Keratinocyte (primary cell): ENCODE data around the gene RBFOX2. TPM values are rescaled to one million over a fixed set of nuclear protein-coding genes. Genes with fewer than 3 reads are reported as not detected.

Source experiments
- DNase-seq: peaks from one replicate; pipeline ENCODE4 v3.0.0-alpha.2; 2011; ENCODE audit warnings: low read depth, missing footprints, low spot score
- FAIRE-seq: peaks from 2 replicates; lab custom pipeline; 2011; peaks lifted over from hg19 to GRCh38; lab: Jason Lieb, UNC
- H2AFZ ChIP-seq: 2 replicates; pipeline ENCODE4 v1.6.0; 2012; ENCODE audit warnings: low read length, control low read depth, inconsistent platforms; ENCODE audit not compliant: control insufficient read depth
- H3K27ac ChIP-seq: 2 replicates; pipeline ENCODE4 v1.5.1; 2011; ENCODE audit warnings: low read length; ENCODE audit not compliant: control insufficient read depth, insufficient read depth
- H3K27me3 ChIP-seq: 3 replicates; pipeline ENCODE4 v1.6.0; 2011; ENCODE audit warnings: low read length; ENCODE audit not compliant: control insufficient read depth, insufficient read depth; ENCODE audit errors: extremely low read depth
- H3K36me3 ChIP-seq, 2 experiments: 2 replicates in 1 of 2; 3 replicates in 1 of 2; pipeline ENCODE4 v1.5.1; 2011; ENCODE audit warnings: low read length in 2 of 2, mild to moderate bottlenecking in 1 of 2; ENCODE audit not compliant: control insufficient read depth in 2 of 2, insufficient read depth in 2 of 2; ENCODE audit errors: extremely low read depth in 1 of 2
- H3K4me1 ChIP-seq: 3 replicates; pipeline ENCODE4 v1.5.1; 2011; ENCODE audit warnings: low read length; ENCODE audit not compliant: control insufficient read depth, insufficient read depth; ENCODE audit errors: extremely low read depth
- H3K4me2 ChIP-seq: 3 replicates; pipeline ENCODE4 v1.6.0; 2011; ENCODE audit warnings: low read depth, low read length; ENCODE audit not compliant: control insufficient read depth, insufficient read depth; ENCODE audit errors: extremely low read depth
- H3K4me3 ChIP-seq, 3 experiments: fragments of 200-600 bp in 1 of 3; sonication (generic) in 1 of 3; 2 replicates in 2 of 3; 3 replicates in 1 of 3; pipeline ENCODE4 v1.5.1; 2011 to 2016; ENCODE audit warnings: low read length in 3 of 3, mild to moderate bottlenecking in 3 of 3, control low read depth in 2 of 3, inconsistent platforms in 1 of 3, low read depth in 1 of 3, mixed read lengths in 1 of 3, mixed run types in 1 of 3, moderate library complexity in 1 of 3; ENCODE audit not compliant: control insufficient read depth in 2 of 3, insufficient read depth in 2 of 3; ENCODE audit errors: extremely low read depth in 1 of 3
- H3K79me2 ChIP-seq: 2 replicates; pipeline ENCODE4 v1.6.0; 2012; ENCODE audit warnings: low read length; ENCODE audit not compliant: control insufficient read depth, insufficient read depth
- H3K9ac ChIP-seq: 3 replicates; pipeline ENCODE4 v1.6.0; 2011; ENCODE audit warnings: low read length; ENCODE audit not compliant: control insufficient read depth, insufficient read depth; ENCODE audit errors: extremely low read depth
- H3K9me1 ChIP-seq: 3 replicates; pipeline ENCODE4 v1.6.0; 2011; ENCODE audit warnings: low read length; ENCODE audit not compliant: control insufficient read depth, insufficient read depth; ENCODE audit errors: extremely low read depth
- H3K9me3 ChIP-seq: 2 replicates; pipeline ENCODE4 v1.5.1; 2012; ENCODE audit warnings: low read depth, low read length; ENCODE audit not compliant: control insufficient read depth
- H4K20me1 ChIP-seq: 3 replicates; pipeline ENCODE4 v1.6.0; 2011; ENCODE audit warnings: low read length; ENCODE audit not compliant: control insufficient read depth, insufficient read depth; ENCODE audit errors: extremely low read depth
- EZH2 ChIP-seq: IDR thresholded peaks from one replicate; pipeline ENCODE4 v1.6.1; 2012; ENCODE audit warnings: inconsistent platforms, mild to moderate bottlenecking, low read length, moderate library complexity
- dilution Hi-C: fragments of 300-500 bp; cut with MboI; formaldehyde crosslinking; loops from one replicate; pipeline ENCODE4 v1.7.0; 2020; ENCODE audit warnings: low sequenced_read_pairs; ENCODE audit not compliant: extremely low pct_ligation_motif_present
- polyA plus RNA-seq, 5 experiments: library from polyadenylated mRNA; depleted of rRNA in 3 of 5; stranded (reverse) in 3 of 5; stranded (forward) in 1 of 5; unstranded in 1 of 5; fragments of >200 nt; gene quantifications; 1 replicate in 1 of 5; 2 replicates in 3 of 5; 3 replicates in 1 of 5; pipeline versions ENCODE4 v1.2.1 to v1.2.3, GENCODE V29; 2011 to 2012; ENCODE audit warnings: missing spikeins in 2 of 5, low read depth in 1 of 5, low replicate concordance in 1 of 5
- TF ChIP-seq, protein P1 (sequence below), 3 experiments: IDR thresholded peaks in 1 of 3; conservative IDR thresholded peaks in 1 of 3; optimal IDR thresholded peaks in 1 of 3; 2 replicates in 2 of 3; 3 replicates in 1 of 3; pipeline versions ENCODE3 to v1.5.1; 2011; ENCODE audit warnings: low read length in 3 of 3, mild to moderate bottlenecking in 3 of 3, moderate library complexity in 2 of 3, control low read depth in 1 of 3, inconsistent platforms in 1 of 3; ENCODE audit not compliant: insufficient read depth in 2 of 3; ENCODE audit errors: extremely low read depth in 1 of 3

RBFOX2 gene
- polyA plus RNA-seq, 1 donor (not counting 4 experiments of a cell fraction or from before 2014, with no cell fraction given), result 118 TPM

DNA sequence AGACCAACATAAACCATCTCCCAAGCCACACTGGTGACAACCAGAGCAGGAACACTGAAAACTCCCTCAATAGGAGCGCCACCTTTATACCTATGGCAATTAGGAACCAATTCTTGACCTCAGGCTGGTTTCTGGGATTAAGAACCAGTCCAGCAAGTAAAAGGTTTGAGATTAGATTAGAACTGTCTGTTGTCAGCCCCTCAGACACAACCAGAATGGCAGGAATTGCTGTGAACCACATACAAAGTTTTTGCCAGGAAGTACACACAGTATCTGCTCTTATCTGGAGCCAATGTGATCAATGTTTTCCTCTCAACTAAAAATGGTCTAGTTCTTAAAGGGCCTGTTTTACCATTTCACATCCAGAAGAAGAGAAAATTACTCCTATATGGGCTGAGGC lies 55.2 kb downstream of the RBFOX2 start:
- TF ChIP-seq, protein P1, sequence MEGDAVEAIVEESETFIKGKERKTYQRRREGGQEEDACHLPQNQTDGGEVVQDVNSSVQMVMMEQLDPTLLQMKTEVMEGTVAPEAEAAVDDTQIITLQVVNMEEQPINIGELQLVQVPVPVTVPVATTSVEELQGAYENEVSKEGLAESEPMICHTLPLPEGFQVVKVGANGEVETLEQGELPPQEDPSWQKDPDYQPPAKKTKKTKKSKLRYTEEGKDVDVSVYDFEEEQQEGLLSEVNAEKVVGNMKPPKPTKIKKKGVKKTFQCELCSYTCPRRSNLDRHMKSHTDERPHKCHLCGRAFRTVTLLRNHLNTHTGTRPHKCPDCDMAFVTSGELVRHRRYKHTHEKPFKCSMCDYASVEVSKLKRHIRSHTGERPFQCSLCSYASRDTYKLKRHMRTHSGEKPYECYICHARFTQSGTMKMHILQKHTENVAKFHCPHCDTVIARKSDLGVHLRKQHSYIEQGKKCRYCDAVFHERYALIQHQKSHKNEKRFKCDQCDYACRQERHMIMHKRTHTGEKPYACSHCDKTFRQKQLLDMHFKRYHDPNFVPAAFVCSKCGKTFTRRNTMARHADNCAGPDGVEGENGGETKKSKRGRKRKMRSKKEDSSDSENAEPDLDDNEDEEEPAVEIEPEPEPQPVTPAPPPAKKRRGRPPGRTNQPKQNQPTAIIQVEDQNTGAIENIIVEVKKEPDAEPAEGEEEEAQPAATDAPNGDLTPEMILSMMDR (optimal IDR thresholded peaks at IDR 0.05 in 1 of 3, IDR thresholded peaks at IDR 0.05 in 1 of 3, conservative IDR thresholded peaks at IDR 0.05 in 1 of 3; ENCODE audit: extremely low read depth in 1 of 3, insufficient read depth in 2 of 3, low read length in 3 of 3), result no peak
- no peak for TF ChIP-seq EZH2
- FAIRE-seq, result no peak
- no peak overlapping the region for H3K4me3 ChIP-seq
- H4K20me1 ChIP-seq, result no peaks in the 10 kb centered on the region
- no peaks in the 10 kb centered on the region for H3K27me3 ChIP-seq
- no peak overlapping the region for H3K4me2 ChIP-seq
- no peaks in the 10 kb centered on the region for H3K9me3 ChIP-seq
- no peaks in the 10 kb centered on the region for H3K9me1 ChIP-seq
- peaks cover 40% of the 10 kb centered on the region for H3K79me2 ChIP-seq
- no peaks in the 10 kb centered on the region for H3K4me1 ChIP-seq
- no peak overlapping the region for H2AFZ ChIP-seq
- dilution Hi-C loops, result no loop called here
- DNase-seq, result no peak
- no peak overlapping the region for H3K9ac ChIP-seq
- H3K36me3 ChIP-seq, result no peaks in the 10 kb centered on the region
- H3K27ac ChIP-seq, result no peak overlapping the region

GRCh38 chr22:35972559-35972958 lies 56.1 kb downstream of the RBFOX2 start:
- H3K4me3 ChIP-seq, result no peak overlapping the region
- no peaks in the 10 kb centered on the region for H3K27me3 ChIP-seq
- H3K27ac ChIP-seq, result no peak overlapping the region
- H3K79me2 ChIP-seq, result peaks cover 34% of the 10 kb centered on the region
- H3K4me2 ChIP-seq, result no peak overlapping the region
- H3K9me1 ChIP-seq, result no peaks in the 10 kb centered on the region
- dilution Hi-C loops, result no loop called here
- no peak overlapping the region for H3K9ac ChIP-seq
- DNase-seq (no peak), FAIRE-seq (no peak)
- H3K36me3 ChIP-seq, result no peaks in the 10 kb centered on the region
- no peak for TF ChIP-seq EZH2
- TF ChIP-seq, protein P1 (optimal IDR thresholded peaks at IDR 0.05 in 1 of 3, IDR thresholded peaks at IDR 0.05 in 1 of 3, conservative IDR thresholded peaks at IDR 0.05 in 1 of 3; ENCODE audit: extremely low read depth in 1 of 3, insufficient read depth in 2 of 3, low read length in 3 of 3), result no peak
- no peaks in the 10 kb centered on the region for H3K4me1 ChIP-seq
- no peaks in the 10 kb centered on the region for H4K20me1 ChIP-seq
- H3K9me3 ChIP-seq, result no peaks in the 10 kb centered on the region
- no peak overlapping the region for H2AFZ ChIP-seq
